ENCODE measurements around the gene FRMD5.

DNA sequence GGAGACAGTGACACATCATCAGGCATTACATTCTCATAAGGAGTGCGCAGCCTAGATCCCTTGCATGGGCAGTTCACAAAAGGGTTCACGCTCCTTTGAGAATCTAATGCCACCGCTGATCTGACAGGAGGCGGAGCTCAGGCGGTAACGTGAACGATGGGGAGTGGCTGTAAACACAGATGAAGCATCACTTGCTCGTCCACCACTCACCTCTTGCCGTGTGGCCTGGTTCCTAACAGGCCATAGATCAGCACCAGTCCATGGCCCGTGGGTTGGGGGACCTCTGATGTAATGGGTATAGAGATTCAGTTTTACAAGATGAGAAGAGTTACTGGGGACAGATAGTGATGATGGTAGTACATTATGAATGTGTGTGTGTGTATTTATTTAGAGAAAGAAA is 63.0 kb downstream of the FRMD5 start:
- TF ChIP-seq, protein P1, sequence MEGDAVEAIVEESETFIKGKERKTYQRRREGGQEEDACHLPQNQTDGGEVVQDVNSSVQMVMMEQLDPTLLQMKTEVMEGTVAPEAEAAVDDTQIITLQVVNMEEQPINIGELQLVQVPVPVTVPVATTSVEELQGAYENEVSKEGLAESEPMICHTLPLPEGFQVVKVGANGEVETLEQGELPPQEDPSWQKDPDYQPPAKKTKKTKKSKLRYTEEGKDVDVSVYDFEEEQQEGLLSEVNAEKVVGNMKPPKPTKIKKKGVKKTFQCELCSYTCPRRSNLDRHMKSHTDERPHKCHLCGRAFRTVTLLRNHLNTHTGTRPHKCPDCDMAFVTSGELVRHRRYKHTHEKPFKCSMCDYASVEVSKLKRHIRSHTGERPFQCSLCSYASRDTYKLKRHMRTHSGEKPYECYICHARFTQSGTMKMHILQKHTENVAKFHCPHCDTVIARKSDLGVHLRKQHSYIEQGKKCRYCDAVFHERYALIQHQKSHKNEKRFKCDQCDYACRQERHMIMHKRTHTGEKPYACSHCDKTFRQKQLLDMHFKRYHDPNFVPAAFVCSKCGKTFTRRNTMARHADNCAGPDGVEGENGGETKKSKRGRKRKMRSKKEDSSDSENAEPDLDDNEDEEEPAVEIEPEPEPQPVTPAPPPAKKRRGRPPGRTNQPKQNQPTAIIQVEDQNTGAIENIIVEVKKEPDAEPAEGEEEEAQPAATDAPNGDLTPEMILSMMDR (IDR thresholded peaks at IDR 0.05), result no peak
- no peak for TF ChIP-seq ZFX (IDR thresholded peaks at IDR 0.05; ENCODE audit: borderline replicate concordance)
